Lung microvascular endothelial cell (primary cell): ENCODE results near the gene GPR137. TPM values are rescaled to one million over a fixed set of nuclear protein-coding genes. Genes with fewer than 3 reads are reported as not detected.
"Not testable (repeated sequence)": the region's sequence is repeated elsewhere in the genome, so short reads cannot be mapped to it uniquely, and the experiment has no call there.

Experiments
- DNase-seq, 2 donors: peaks; one replicate each; pipeline versions ENCODE4 v3.0.0 to v3.0.0-alpha.2; 2010; ENCODE audit warnings: low read depth in 2 of 2
- total RNA-seq: library from RNA; depleted of rRNA; stranded (reverse); fragments of >200 nt; gene quantifications from 2 replicates; pipeline ENCODE4 v1.2.1, GENCODE V29; 2014

The GPR137 gene
- total RNA-seq, 1 donor from 2014 or later = 9.7 TPM

- DNase-seq = peak; percentile 96 to 97
Measured at GRCh38 chr11:64317961-64318765, 32.5 kb downstream of the GPR137 start, which contains the start of gene PRDX5. Gene PRDX5 (plus strand): TSS chr11:64318121. CDS start chr11:64318216, 95 bp downstream.

- no peak for DNase-seq
Measured at GRCh38 chr11:64318766-64319761, 33.4 kb downstream of the GPR137 start.

- no peak for DNase-seq
Measured at GRCh38 chr11:64320556-64320955, 34.9 kb downstream of the GPR137 start.

- DNase-seq = no peak
Measured at GRCh38 chr11:64321026-64321425, 35.4 kb downstream of the GPR137 start.

GRCh38 chr11:64321533-64321932 is 35.9 kb downstream of the GPR137 start:
- DNase-seq = no peak

- no peak for DNase-seq
Measured at GRCh38 chr11:64322925-64323260, 37.2 kb downstream of the GPR137 start.

- DNase-seq = no peak
Measured at GRCh38 chr11:64323373-64323772, 37.7 kb downstream of the GPR137 start.

GRCh38 chr11:64323984-64324383 is 38.3 kb downstream of the GPR137 start:
- DNase-seq = not testable (repeated sequence)

GRCh38 chr11:64324692-64325469 is 39.2 kb downstream of the GPR137 start:
- no peak for DNase-seq

- no peak for DNase-seq
Measured at GRCh38 chr11:64327375-64327774, 41.7 kb downstream of the GPR137 start.

- no peak for DNase-seq
Measured at GRCh38 chr11:64327993-64328392, 42.3 kb downstream of the GPR137 start.

GRCh38 chr11:64330888-64331287 is 45.2 kb downstream of the GPR137 start:
- DNase-seq = no peak

- DNase-seq = peak; percentile 66 to 83
Measured at GRCh38 chr11:64331569-64332371, 46.1 kb downstream of the GPR137 start.

- DNase-seq = no peak
Measured at GRCh38 chr11:64333556-64333955, 47.9 kb downstream of the GPR137 start.

- peak in 1 of 2 donors; percentile 79 for DNase-seq
Measured at GRCh38 chr11:64334764-64335735, 49.4 kb downstream of the GPR137 start.

- no peak for DNase-seq
Measured at GRCh38 chr11:64337538-64338249, 52.0 kb downstream of the GPR137 start.

- no peak for DNase-seq
Measured at GRCh38 chr11:64338716-64339115, 53.1 kb downstream of the GPR137 start.
